Activated CD4-positive, alpha-beta T cell treated with anti-CD3 and anti-CD28 coated beads, Interleukin-2, Interleukin-6, amounts not matched to agents 100 ng/mL and 50 ng/mL, durations not matched to agents 16 hours and 8 hours (primary cell): ENCODE results near the gene MXD4.

Experiments
- DNase-seq: peaks from one replicate; pipeline ENCODE4 v3.0.0-alpha.2; 2020

MXD4 gene

GRCh38 chr4:2261853-2262144 is at the start of gene MXD4:
Gene MXD4, minus strand, starts transcription at chr4:2262109. Its CDS starts 129 bp downstream, at chr4:2261980.
- no peak for DNase-seq

GRCh38 chr4:2306773-2307410 is 45.0 kb upstream of the MXD4 start:
- DNase-seq = no peak

DNA sequence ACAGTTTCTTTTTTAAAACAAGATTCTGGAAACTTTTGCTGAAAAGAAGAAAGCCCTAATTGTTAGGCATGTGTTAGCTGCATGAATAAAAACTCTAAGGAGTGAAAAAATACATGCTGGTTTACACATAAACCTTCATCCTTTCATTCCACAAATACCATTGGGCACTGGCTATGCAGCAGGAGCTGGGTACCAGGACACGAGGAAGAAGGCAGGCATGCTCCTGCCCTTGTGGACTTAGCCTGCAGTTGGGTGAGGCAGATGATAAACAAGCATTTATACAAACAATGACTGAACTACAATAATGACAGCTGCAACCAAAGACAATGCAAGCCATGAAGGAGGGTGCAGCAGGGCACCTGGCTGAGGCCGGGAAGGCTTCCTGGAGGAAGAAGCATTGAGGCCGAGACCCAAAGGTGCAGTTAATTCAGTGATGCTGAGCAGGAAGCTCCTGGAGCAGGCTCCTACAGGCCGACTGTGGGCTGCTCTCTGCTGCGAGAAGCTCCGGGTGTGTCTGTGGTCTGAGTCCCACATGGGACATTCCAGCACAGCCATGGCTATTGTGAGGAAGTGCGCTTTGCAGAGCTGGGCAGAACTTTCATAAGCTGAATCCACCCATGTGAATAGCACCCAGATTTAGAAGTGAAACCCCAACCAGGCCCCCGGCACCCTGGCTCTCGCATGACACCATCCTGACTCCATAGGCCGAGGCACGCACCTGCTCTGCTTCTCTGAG is 44.0 kb upstream of the MXD4 start:
- DNase-seq = no peak

GRCh38 chr4:2304877-2305561 is 43.1 kb upstream of the MXD4 start:
- no peak for DNase-seq

GRCh38 chr4:2304321-2304876 is 42.5 kb upstream of the MXD4 start:
- no peak for DNase-seq

- DNase-seq = no peak
Observed at GRCh38 chr4:2303686-2304320, 41.9 kb upstream of the MXD4 start.

GRCh38 chr4:2303121-2303685 is 41.3 kb upstream of the MXD4 start:
- no peak for DNase-seq

- no peak for DNase-seq
Observed at GRCh38 chr4:2302387-2303119, 40.6 kb upstream of the MXD4 start.

DNA sequence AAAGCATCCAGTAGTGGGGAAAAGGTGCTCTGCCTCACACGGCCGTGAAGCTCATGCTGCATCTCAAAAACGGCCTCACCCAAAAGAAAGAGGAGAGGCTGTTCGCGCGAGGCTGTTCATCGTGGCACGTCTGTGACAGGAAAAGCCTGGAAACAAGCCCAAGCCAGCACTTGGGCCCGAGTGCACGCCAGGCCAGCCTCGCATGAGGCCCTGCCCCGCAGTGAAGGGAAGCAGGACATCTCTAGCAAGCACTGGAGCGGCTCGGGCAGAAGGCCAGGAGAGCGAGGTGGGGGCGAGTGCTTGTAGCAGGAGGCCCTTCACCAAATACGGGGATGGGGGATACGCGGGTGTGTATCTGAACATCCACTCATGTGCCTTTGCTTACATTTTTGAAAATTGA is 39.9 kb upstream of the MXD4 start:
- DNase-seq = no peak

- DNase-seq = no peak
Observed at GRCh38 chr4:2301225-2301642, 39.3 kb upstream of the MXD4 start.

- DNase-seq = no peak
Observed at GRCh38 chr4:2300431-2301224, 38.7 kb upstream of the MXD4 start.

- DNase-seq = no peak
Observed at GRCh38 chr4:2299794-2300193, 37.9 kb upstream of the MXD4 start.

- DNase-seq = no peak
Observed at GRCh38 chr4:2298532-2298991, 36.7 kb upstream of the MXD4 start.

DNA sequence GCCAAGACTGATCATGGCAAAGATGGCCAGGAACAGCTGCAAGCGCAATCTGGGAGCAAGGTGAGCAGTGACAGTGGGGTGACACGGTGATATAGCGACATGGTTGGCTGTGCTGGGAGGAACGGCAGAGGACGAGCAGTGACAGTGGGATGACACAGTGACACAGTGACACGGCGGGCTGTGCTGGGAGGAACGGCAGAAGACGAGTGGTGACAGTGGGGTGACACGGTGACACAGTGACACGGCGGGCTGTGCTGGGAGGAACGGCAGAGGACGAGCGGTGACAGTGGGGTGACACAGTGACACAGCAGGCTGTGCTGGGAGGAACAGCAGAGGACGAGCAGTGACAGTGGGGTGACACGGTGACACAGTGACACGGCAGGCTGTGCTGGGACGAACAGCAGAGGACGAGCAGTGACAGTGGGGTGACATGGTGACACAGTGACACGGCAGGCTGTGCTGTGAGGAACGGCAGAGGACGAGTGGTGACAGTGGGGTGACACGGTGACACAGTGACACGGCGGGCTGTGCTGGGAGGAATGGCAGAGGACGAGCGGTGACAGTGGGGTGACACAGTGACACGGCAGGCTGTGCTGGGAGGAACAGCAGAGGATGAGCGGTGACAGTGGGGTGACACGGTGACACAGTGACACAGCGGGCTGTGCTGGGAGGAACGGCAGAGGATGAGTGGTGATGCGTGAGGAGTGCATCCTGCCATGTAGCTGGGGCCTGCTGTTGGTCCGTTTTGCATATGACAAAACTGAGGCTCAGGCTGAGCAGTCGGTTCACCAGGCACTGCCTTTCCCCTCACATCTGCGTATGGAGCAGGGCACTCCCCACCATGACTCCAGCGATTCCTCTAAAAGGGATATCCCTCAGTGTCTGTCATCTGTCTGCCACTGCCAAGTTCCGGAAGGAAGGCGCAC is 36.0 kb upstream of the MXD4 start:
- DNase-seq = no peak

DNA sequence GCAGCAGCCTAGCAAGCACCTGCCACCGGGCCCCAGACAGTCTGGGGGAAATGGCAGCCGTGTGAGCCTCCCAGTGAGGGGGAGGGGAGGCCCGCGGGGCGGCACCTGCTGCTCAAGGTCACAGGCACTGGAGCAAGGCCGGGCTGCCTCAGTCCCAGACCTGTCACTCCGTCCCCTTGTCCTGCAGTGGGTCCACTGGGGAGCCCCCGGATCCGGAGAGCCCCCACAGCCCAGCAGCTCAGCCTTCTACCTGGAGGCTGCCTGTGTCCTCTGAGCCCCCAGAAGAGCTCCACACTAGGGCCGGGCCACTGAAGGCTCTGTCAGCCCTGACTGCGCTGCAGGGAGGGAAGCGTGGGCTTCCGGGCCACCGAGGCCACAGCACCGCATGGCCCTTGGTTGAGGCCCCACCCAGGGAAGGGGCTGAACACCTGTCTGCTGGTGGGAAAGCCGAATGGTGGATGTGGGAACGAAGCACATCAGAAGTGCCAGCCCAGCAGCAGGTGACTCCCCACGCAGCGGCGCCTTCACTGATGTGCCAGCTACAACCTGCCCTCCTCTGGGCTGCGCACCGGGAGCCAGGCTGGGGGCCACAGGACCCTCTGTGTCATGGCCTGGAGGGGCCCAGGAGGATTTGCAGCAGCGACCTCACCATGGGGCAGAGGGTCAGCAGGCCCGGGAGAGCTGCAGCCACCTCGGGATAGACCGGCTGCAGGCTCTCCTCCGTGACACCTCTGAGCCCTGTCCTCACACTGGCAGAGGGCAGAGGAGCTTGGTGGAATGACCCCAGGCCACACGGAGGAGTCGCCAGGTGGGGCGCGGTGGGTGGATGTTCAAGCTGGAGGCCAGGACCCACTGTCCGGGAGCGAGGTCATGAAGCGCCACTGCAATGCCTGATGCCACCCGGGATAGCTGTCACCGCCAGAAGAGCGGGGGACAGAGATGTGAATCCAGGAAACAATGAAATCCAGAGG is 35.0 kb upstream of the MXD4 start:
- DNase-seq = no peak

- DNase-seq = no peak
Observed at GRCh38 chr4:2295900-2296442, 34.1 kb upstream of the MXD4 start.

DNA sequence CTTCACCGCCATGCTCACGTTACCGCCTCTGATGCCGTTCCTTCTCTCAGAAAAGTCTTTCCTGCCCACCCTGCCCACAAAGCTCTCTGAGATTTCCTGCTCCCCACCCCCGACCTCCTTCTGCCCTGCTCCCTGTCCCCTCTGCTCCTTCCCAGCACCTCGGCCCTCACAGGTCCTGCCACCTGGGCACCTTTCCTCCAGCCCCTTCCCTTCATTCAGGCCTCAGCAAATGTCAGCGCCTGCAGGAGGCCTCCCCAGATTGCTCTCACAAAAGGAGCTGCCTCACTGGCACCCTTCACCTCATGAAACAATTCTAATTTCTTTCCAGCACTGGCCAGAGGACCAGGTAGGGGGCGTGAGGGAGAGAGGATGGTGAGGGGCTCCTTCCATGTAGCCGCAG is 33.6 kb upstream of the MXD4 start:
- DNase-seq = no peak

- DNase-seq = no peak
Observed at GRCh38 chr4:2292646-2293108, 30.8 kb upstream of the MXD4 start.
